IPS-11a (cell line): ENCODE measurements around the gene TGFBR1.
A peak's percentile ranks its signal among the peaks of the same experiment; 100 is the strongest.

Experiments used
- H3K4me3 ChIP-seq: one replicate; pipeline ENCODE4 v1.5.1; 2013; ENCODE audit warnings: low read depth, low read length, control low read depth

Gene TGFBR1

GRCh38 chr9:99104459-99105151 lies at the start of gene TGFBR1:
Gene TGFBR1 (plus strand): TSS chr9:99105113. CDS start chr9:99105206, 93 bp downstream.
- H3K4me3 ChIP-seq = peak within 1 kb of the TSS; percentile 72

GRCh38 chr9:99055384-99055783 lies 49.5 kb upstream of the TGFBR1 start:
- H3K4me3 ChIP-seq = no peak overlapping the region

GRCh38 chr9:99056186-99056585 lies 48.7 kb upstream of the TGFBR1 start:
- H3K4me3 ChIP-seq = no peak overlapping the region

GRCh38 chr9:99056886-99057664 lies 47.8 kb upstream of the TGFBR1 start:
- H3K4me3 ChIP-seq = no peak overlapping the region

DNA sequence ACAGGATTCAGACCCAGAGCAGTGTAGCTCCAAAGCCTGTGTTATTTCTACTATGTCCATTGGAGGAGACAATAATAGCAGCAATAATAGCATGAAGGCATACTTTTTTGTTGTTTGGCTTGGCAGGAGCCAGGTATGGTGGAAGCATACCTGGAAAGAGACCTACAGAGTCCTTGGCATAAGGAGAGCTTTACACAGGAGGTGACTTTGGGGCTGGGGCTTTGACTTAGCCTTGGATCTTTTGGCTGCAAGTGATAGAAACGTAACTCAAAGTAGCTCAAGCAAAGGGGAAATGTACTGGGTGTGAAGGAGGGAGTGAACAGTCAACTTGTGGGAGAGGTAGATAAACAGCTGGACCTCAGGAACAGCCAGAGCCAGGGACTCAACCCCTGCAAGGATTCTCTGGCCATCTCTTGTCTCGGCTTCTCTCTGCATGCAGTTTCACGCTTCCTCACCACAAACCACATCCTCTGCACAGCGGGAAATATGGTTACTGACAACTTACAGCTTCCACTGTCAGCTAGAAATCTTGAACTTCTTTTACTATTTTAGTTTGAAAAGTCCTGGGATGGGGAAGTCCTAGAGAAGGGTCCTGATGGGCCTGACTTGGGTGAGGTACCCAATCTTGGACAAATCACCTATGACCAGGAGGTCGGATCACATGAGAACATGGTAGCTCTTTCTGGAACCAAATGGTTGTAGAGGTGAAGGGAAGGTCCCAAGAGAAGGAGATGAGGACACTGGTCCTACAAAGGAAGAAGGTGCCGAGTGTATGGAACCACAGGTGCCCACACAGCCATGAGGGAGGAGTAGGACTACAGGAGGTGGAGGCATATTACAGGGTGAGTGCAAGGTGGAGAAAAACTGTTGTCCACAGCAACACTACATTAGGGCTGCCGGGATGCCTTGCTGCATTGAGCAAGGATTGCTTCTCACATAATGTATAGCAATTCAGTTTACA lies 47.0 kb upstream of the TGFBR1 start:
- H3K4me3 ChIP-seq = no peak overlapping the region

- no peak overlapping the region for H3K4me3 ChIP-seq
These were observed 45.7 kb upstream of the TGFBR1 start for GRCh38 chr9:99058964-99059921.

- no peak overlapping the region for H3K4me3 ChIP-seq
These were observed 44.3 kb upstream of the TGFBR1 start for GRCh38 chr9:99060621-99061020.

DNA sequence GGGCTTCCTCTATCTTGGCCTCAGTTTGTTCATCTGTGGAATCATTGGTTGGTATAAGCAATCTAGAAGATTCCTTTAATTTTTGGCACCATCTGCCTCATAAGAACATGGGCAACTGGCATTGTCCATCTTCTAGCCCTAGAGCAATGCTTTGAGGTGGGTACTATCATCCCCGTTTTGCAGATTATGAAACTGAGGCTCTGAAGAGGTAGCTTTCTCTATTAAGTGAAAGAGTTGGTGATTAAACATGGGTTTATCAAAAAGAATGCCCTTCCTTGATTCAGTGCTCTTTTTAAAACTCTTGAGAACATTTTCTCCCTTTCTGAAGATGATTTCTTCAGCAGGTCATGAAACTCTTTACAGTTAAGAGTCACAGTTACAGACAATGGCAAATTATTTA lies 42.4 kb upstream of the TGFBR1 start:
- H3K4me3 ChIP-seq = no peak overlapping the region

DNA sequence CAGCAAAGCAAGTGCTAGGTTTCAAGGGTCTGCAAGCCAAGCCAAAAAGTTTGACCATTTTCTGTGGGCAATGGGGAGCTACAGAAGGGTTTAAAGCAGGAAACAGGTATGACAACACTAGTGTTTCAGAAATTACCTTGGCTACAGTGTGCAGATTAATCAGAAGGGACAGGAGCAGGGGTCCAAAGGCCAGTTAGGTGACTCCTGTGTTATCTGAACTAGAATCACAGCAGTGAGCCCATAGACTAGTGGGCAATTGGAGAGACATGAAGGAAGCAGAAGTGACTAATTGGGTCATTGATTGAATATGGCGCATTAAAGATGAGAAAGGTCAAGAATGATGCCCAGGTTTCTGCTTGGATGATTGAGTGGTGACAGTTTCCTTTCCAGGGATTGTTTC lies 41.4 kb upstream of the TGFBR1 start:
- H3K4me3 ChIP-seq = no peak overlapping the region

- H3K4me3 ChIP-seq = no peak overlapping the region
These were observed 38.3 kb upstream of the TGFBR1 start for GRCh38 chr9:99066571-99066970.

- no peak overlapping the region for H3K4me3 ChIP-seq
These were observed 35.8 kb upstream of the TGFBR1 start for GRCh38 chr9:99069075-99069474.

- H3K4me3 ChIP-seq = no peak overlapping the region
These were observed 35.4 kb upstream of the TGFBR1 start for GRCh38 chr9:99069546-99069945.

- no peak overlapping the region for H3K4me3 ChIP-seq
These were observed 34.2 kb upstream of the TGFBR1 start for GRCh38 chr9:99070681-99071080.

DNA sequence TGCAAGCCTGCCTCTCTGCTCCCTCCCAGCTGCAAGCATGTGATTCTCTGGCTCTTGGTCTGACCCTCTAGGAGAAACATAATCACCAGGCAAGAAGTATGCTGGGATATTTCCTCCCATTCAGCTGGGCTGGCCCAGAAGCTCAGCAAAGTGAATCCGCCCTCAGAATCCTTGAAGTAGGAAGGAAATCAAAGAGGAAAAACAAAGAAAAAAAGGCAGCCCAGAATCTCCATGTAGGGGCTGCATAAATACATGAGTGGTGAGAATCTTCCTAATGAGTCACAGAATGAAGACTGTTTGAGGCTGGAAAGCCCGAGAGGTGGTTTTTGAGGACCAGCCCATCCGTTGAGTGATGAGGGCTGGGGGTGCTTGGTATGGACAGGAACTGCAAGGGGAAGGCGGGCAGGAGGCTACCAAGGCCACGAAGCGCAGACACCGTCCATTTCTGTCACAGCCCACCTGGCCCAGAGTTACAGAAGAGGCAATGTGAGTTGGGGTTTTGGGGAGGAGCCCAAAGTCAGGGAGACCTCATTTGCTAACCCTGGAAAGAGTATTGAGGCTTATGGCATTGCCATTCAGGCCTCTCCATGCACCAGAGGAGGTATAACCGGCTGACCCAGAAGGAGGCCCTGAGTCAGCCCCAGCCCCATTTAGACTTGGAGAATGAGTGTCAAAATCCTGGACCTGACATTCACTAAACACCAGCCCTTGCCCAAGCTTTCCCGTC lies 33.4 kb upstream of the TGFBR1 start:
- H3K4me3 ChIP-seq = no peak overlapping the region

DNA sequence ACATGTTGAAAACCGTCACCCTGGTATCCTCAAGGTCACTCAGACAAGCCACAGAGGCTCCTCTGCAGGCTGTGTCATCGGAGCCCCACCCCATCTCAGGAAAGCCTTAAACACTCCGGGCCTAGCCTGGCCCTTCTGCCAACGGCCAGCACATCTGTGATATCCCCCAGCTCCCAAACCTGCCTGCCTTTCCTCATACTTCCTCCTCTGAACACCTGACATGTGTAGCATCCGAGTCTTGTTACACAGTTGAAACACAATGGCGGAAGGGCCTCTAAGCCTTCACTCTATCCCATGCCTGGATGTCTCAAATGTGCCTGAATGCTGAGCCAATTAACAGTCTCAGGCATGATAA lies 32.9 kb upstream of the TGFBR1 start:
- H3K4me3 ChIP-seq = no peak overlapping the region

DNA sequence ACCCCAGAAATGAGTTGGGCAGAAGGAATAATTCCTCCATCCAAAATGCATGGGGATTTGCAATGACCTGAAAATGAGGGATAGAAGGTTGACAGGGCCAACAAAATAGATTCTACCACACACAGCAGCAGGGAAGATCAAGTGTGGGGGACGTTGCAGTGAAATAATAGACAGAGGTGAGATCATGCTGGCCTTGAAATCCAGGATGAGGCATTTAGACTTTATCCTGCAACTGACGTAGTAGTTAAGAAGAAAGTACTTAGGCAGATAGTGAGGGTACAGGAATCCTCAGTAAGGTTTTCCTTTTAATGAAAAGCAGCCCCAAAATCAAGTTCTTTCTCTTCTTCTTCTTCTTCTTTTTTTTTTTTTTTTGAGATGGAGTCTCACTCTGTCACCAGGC lies 31.6 kb upstream of the TGFBR1 start:
- no peak overlapping the region for H3K4me3 ChIP-seq

- H3K4me3 ChIP-seq = no peak overlapping the region
These were observed 30.7 kb upstream of the TGFBR1 start for GRCh38 chr9:99073985-99074901.

GRCh38 chr9:99074902-99075245 lies 30.0 kb upstream of the TGFBR1 start:
- no peak overlapping the region for H3K4me3 ChIP-seq
